HepG2 (cell line): ENCODE measurements around the gene AMBRA1. TPM values are rescaled to one million over a fixed set of nuclear protein-coding genes. Genes with fewer than 3 reads are reported as not detected.
A peak's percentile ranks its signal among the peaks of the same experiment; 100 is the strongest.

Source experiments
- ARID5B ChIP-seq: IDR thresholded peaks from 2 replicates; pipeline ENCODE4 v1.4.0; 2020; ENCODE audit warnings: mild to moderate bottlenecking, missing genetic modification reagents
- CBX1 ChIP-seq: IDR thresholded peaks from one replicate; pipeline ENCODE4 v1.6.1; 2016; ENCODE audit warnings: antibody characterized with exemption, low read depth
- CBX5 ChIP-seq: sonication (generic); formaldehyde crosslinking; IDR thresholded peaks from 2 replicates; pipeline ENCODE4 v1.4.0; 2020; ENCODE audit warnings: missing genetic modification reagents, borderline replicate concordance
- HNF1B ChIP-seq: sonication (generic); formaldehyde crosslinking; IDR thresholded peaks from 2 replicates; pipeline ENCODE4 v1.5.1; 2020; ENCODE audit warnings: mild to moderate bottlenecking, moderate library complexity, missing genetic modification reagents
- RBFOX2 ChIP-seq: fragments of 200-400 bp; formaldehyde crosslinking; IDR thresholded peaks from 2 replicates; pipeline ENCODE4 v1.6.1; 2017; ENCODE audit warnings: low read depth, mild to moderate bottlenecking, low read length
- U2AF2 ChIP-seq: fragments of 200-400 bp; formaldehyde crosslinking; IDR thresholded peaks from 2 replicates; pipeline ENCODE4 v1.6.1; 2017; ENCODE audit warnings: low read depth, mild to moderate bottlenecking, low read length
- ZBTB42 ChIP-seq: sonication (generic); formaldehyde crosslinking; IDR thresholded peaks from 2 replicates; pipeline ENCODE4 v1.5.0; 2020; ENCODE audit warnings: mild to moderate bottlenecking, missing genetic modification reagents
- ZFP90 ChIP-seq: sonication (generic); formaldehyde crosslinking; IDR thresholded peaks from 2 replicates; pipeline ENCODE4 v1.8.0; 2022; ENCODE audit warnings: missing genetic modification reagents, mild to moderate bottlenecking, inconsistent platforms, borderline replicate concordance
- ZFX ChIP-seq: sonication (generic); formaldehyde crosslinking; IDR thresholded peaks from 2 replicates; pipeline ENCODE4 v1.4.0; 2020; ENCODE audit warnings: mild to moderate bottlenecking, low read depth, missing genetic modification reagents, moderate library complexity
- ZNF318 ChIP-seq: sonication (generic); formaldehyde crosslinking; IDR thresholded peaks from 2 replicates; pipeline ENCODE4 v1.4.0; 2020; ENCODE audit warnings: mild to moderate bottlenecking, missing genetic modification reagents
- ZNF34 ChIP-seq: sonication (generic); formaldehyde crosslinking; IDR thresholded peaks from 2 replicates; pipeline ENCODE4 v1.4.0; 2020; ENCODE audit warnings: mild to moderate bottlenecking, missing genetic modification reagents, borderline replicate concordance
- ZNF770 ChIP-seq: sonication (generic); formaldehyde crosslinking; IDR thresholded peaks from 2 replicates; pipeline ENCODE4 v1.5.0; 2020; ENCODE audit warnings: mild to moderate bottlenecking, missing genetic modification reagents
- polyA plus RNA-seq, 8 experiments: library from polyadenylated mRNA; depleted of rRNA in 3 of 8; stranded (reverse) in 7 of 8; unstranded in 1 of 8; fragments of >200 nt; fragmentation: Illumina TruSeq in 4 of 8; extraction: Trizol in 4 of 8; gene quantifications; 2 replicates each; pipeline versions ENCODE4 v1.2.1 to v1.2.3, GENCODE V29; 2011 to 2016; ENCODE audit warnings: low read depth in 4 of 8, missing spikeins in 1 of 8, mixed read lengths in 1 of 8; ENCODE audit not compliant: insufficient read depth in 1 of 8
- total RNA-seq, 5 experiments: library from RNA; depleted of rRNA; stranded (reverse); fragments of >200 nt; fragmentation: Illumina TruSeq; extraction: Trizol; gene quantifications; 2 replicates each; pipeline ENCODE4 v1.2.3, GENCODE V29; 2016; ENCODE audit warnings: low read depth in 1 of 5

The AMBRA1 gene
- total and polyA plus RNA-seq, 2 of the 13 experiments (the other 11 are each of a cell fraction or from before 2014, with no cell fraction given) = 15.7 to 26.0 TPM

- TF ChIP-seq ZNF318 (no peak), ZFX (CRISPR knock-in tag) (peak; percentile 71), ZFP90 (CRISPR knock-in tag) (no peak), ZNF770 (CRISPR knock-in tag) (no peak), ZBTB42 (CRISPR knock-in tag) (no peak), U2AF2 (no peak), ARID5B (peak; percentile 11; the same call in 1 of the 2 replicates), ZNF34 (CRISPR knock-in tag) (no peak), HNF1B (CRISPR knock-in tag) (no peak), RBFOX2 (no peak), CBX1 (no peak), CBX5 (CRISPR knock-in tag) (no peak)
Measured at GRCh38 chr11:46380340-46381047, 213.3 kb downstream of the AMBRA1 start (continued).
